GM23338 (cell line): ENCODE results near the gene YWHAE. TPM values are rescaled to one million over a fixed set of nuclear protein-coding genes. Genes with fewer than 3 reads are reported as not detected.
A peak's percentile ranks its signal among the peaks of the same experiment; 100 is the strongest.

Experiments
- ATAC-seq: fragments of 200-7000 bp; cut with Tn5 transposase; 3 replicates; pipeline ENCODE4 v1.9.1; 2020
- DNase-seq: peaks from one replicate; pipeline ENCODE4 v3.0.0-alpha.2; 2015; ENCODE audit warnings: low spot score
- H2AFZ ChIP-seq: fragments of 200-600 bp; sonication (generic); 2 replicates; pipeline ENCODE4 v1.8.0; 2016; ENCODE audit warnings: antibody characterized with exemption, mild to moderate bottlenecking, moderate library complexity
- H3F3A ChIP-seq: fragments of 200-600 bp; sonication (generic); replicated peaks from 2 replicates; pipeline ENCODE4 v1.8.0; 2017; ENCODE audit warnings: antibody characterized with exemption, mixed run types, low read depth
- H3K27ac ChIP-seq: fragments of 200-600 bp; sonication (generic); 2 replicates; pipeline ENCODE4 v1.6.1; 2016; ENCODE audit warnings: low read depth
- H3K27me3 ChIP-seq: fragments of 200-600 bp; sonication (generic); 2 replicates; pipeline ENCODE4 v1.8.0; 2016; ENCODE audit warnings: mild to moderate bottlenecking, mixed run types, moderate library complexity; ENCODE audit not compliant: insufficient read depth
- H3K36me3 ChIP-seq: fragments of 200-600 bp; sonication (generic); 2 replicates; pipeline ENCODE4 v1.8.0; 2016; ENCODE audit warnings: mild to moderate bottlenecking; ENCODE audit not compliant: insufficient read depth
- H3K4me1 ChIP-seq: fragments of 200-600 bp; sonication (generic); 2 replicates; pipeline ENCODE4 v1.8.0; 2016; ENCODE audit warnings: mild to moderate bottlenecking, moderate library complexity; ENCODE audit not compliant: insufficient read depth
- H3K4me2 ChIP-seq: fragments of 200-600 bp; sonication (generic); 2 replicates; pipeline ENCODE4 v1.7.1; 2017; ENCODE audit warnings: mixed run types
- H3K4me3 ChIP-seq: fragments of 200-600 bp; sonication (generic); 2 replicates; pipeline ENCODE4 v1.6.1; 2016; ENCODE audit warnings: mixed run types
- H3K79me2 ChIP-seq: fragments of 200-600 bp; sonication (generic); replicated peaks from 2 replicates; pipeline ENCODE4 v1.8.0; 2017; ENCODE audit warnings: mild to moderate bottlenecking; ENCODE audit not compliant: insufficient read depth
- H3K9me2 ChIP-seq: fragments of 200-600 bp; sonication (generic); 2 replicates; pipeline ENCODE4 v1.8.0; 2017; ENCODE audit not compliant: insufficient read depth
- H4K20me1 ChIP-seq: fragments of 200-600 bp; sonication (generic); replicated peaks from 2 replicates; pipeline ENCODE4 v1.8.0; 2017; ENCODE audit warnings: mild to moderate bottlenecking; ENCODE audit not compliant: insufficient read depth
- H3K27ac Mint-ChIP-seq: 2 replicates; pipeline ENCODE4 v1.8.0; 2020; ENCODE audit warnings: inconsistent platforms, mild to moderate bottlenecking, moderate library complexity, mixed read lengths
- H3K27me3 Mint-ChIP-seq: 3 replicates; pipeline ENCODE4 v1.8.0; 2022; ENCODE audit warnings: low read depth, mild to moderate bottlenecking, moderate library complexity, mixed read lengths, inconsistent platforms; ENCODE audit not compliant: insufficient read depth, poor library complexity
- H3K36me3 Mint-ChIP-seq: 3 replicates; pipeline ENCODE4 v1.8.0; 2021; ENCODE audit warnings: low read depth, mild to moderate bottlenecking, inconsistent platforms, moderate library complexity, mixed read lengths
- H3K4me1 Mint-ChIP-seq: 3 replicates; pipeline ENCODE4 v1.8.0; 2020; ENCODE audit warnings: mild to moderate bottlenecking, inconsistent platforms, mixed read lengths
- H3K4me3 Mint-ChIP-seq: 3 replicates; pipeline ENCODE4 v1.8.0; 2021; ENCODE audit warnings: moderate library complexity, mild to moderate bottlenecking, inconsistent platforms, mixed read lengths
- H3K9me3 Mint-ChIP-seq: 3 replicates; pipeline ENCODE4 v1.8.0; 2020; ENCODE audit warnings: moderate library complexity, mild to moderate bottlenecking, inconsistent platforms, mixed read lengths
- CREB1 ChIP-seq: fragments of 250-450 bp; sonication (Bioruptor Pico); IDR thresholded peaks from 2 replicates; pipeline ENCODE4 v1.5.0; 2020; ENCODE audit warnings: low read depth, mild to moderate bottlenecking, moderate library complexity
- CTCF ChIP-seq, 2 experiments: fragments of 200-600 bp in 1 of 2; sonication (generic) in 1 of 2; conservative IDR thresholded peaks; 2 replicates each; pipeline versions ENCODE4 v1.5.1 to v1.6.1; 2016 to 2017; ENCODE audit warnings: antibody characterized with exemption in 2 of 2, low read depth in 2 of 2, mild to moderate bottlenecking in 2 of 2, moderate library complexity in 1 of 2
- EZH2 ChIP-seq: fragments of 200-600 bp; sonication (generic); IDR thresholded peaks from one replicate; pipeline ENCODE4 v1.8.0; 2017; ENCODE audit warnings: antibody characterized with exemption, mild to moderate bottlenecking, low read depth; ENCODE audit not compliant: unreplicated experiment
- EZH2phosphoT487 ChIP-seq: fragments of 200-600 bp; sonication (generic); IDR thresholded peaks from one replicate; pipeline ENCODE4 v1.8.1; 2018; ENCODE audit warnings: antibody characterized with exemption; ENCODE audit not compliant: unreplicated experiment
- JUNB ChIP-seq: IDR thresholded peaks from one replicate; pipeline ENCODE4 v1.6.1; 2016; ENCODE audit warnings: antibody characterized with exemption; ENCODE audit not compliant: unreplicated experiment
- NANOG ChIP-seq: IDR thresholded peaks from 2 replicates; pipeline ENCODE4 v1.6.1; 2016; ENCODE audit warnings: antibody characterized with exemption, borderline replicate concordance
- POLR2AphosphoS5 ChIP-seq: IDR thresholded peaks from 2 replicates; pipeline ENCODE4 v1.6.1; 2016; ENCODE audit warnings: antibody characterized with exemption, low read depth
- REST ChIP-seq: IDR thresholded peaks from one replicate; pipeline ENCODE4 v1.6.1; 2018; ENCODE audit warnings: antibody characterized with exemption; ENCODE audit not compliant: unreplicated experiment
- STAT1 ChIP-seq: IDR thresholded peaks from one replicate; pipeline ENCODE4 v1.6.1; 2016; ENCODE audit warnings: antibody characterized with exemption; ENCODE audit not compliant: unreplicated experiment
- ZNF114 ChIP-seq: fragments of 250-450 bp; sonication (Bioruptor Pico); IDR thresholded peaks from 2 replicates; pipeline ENCODE4 v1.5.0; 2020; ENCODE audit warnings: mild to moderate bottlenecking, moderate library complexity
- ZNF331 ChIP-seq: fragments of 250-450 bp; sonication (Bioruptor Pico); IDR thresholded peaks from 2 replicates; pipeline ENCODE4 v1.5.0; 2020; ENCODE audit warnings: low read depth, mild to moderate bottlenecking, moderate library complexity
- polyA plus RNA-seq: library from polyadenylated mRNA; unstranded; fragments of >200 nt; fragmentation: Nextera tagmentation; extraction: Ambion mirVana; gene quantifications from 2 replicates; pipeline ENCODE4 v1.2.1, GENCODE V29; 2016
- total RNA-seq: library from RNA; depleted of rRNA; stranded (reverse); fragments of >200 nt; shearing (Covaris generic); gene quantifications from 2 replicates; pipeline ENCODE4 v1.2.3, GENCODE V29; 2014
- TF ChIP-seq, protein P1 (sequence below): IDR thresholded peaks from 2 replicates; pipeline ENCODE4 v1.6.1; 2016; ENCODE audit warnings: antibody characterized with exemption
- TF ChIP-seq, protein P2 (sequence below): fragments of 250-450 bp; sonication (Bioruptor Pico); IDR thresholded peaks from 2 replicates; pipeline ENCODE4 v1.5.0; 2020; ENCODE audit warnings: mild to moderate bottlenecking, moderate library complexity

YWHAE gene
- total and polyA plus RNA-seq, 2 experiments from 2014 or later = 1,251 to 1,283 TPM

DNA sequence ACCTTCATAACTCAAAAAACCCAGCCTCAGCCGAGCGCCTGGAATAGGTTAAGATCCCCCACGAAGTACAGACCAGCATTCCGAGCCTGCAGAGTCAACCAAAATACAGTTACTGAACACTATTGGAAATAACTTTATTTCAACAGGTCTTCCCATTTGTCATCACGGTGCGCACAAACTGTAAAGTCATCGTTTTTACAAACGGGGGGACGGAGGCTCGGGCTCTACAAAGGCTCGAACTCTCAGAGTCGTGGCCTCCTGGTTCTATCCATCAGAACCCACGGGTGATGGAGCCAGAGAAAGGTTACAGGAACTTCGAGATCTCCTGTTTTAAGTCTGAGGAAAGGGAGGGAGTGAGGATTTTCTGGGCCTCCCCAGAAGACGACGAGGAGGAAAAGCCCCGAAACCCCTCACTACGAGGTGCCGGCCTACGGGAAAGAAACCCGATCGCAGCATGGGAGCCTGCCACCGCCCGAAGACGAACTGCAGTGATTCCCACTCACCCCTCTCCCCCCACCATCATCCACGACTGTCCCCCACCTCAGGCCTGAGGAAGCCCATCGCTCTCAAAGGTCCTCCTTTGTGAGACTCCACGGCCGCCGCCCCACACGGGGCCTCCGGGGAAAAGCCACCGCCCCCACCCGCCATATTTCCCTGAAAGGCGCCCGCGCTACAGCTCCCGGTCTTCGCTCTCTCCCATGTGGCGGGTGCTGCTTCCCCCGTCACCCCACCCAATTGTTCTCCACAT is 917 bp downstream of the YWHAE start:
- Histone ChIP-seq H3K4me3 (peak overlapping the region; percentile 92), H4K20me1 (peaks cover 42% of the 10 kb centered on the region), H2AFZ (no peak overlapping the region), H3K27me3 (no peaks in the 10 kb centered on the region), H3K4me1 (peaks cover 33% of the 10 kb centered on the region), H3F3A (no peaks in the 10 kb centered on the region; the same call in 1 of the 2 replicates), H3K79me2 (peaks cover 57% of the 10 kb centered on the region), H3K27ac (peak overlapping the region; percentile 99), H3K4me2 (peak overlapping the region; percentile 91), H3K36me3 (no peaks in the 10 kb centered on the region), H3K9me2 (no peaks in the 10 kb centered on the region)
- H3K36me3 Mint-ChIP-seq = peaks cover 49% of the 10 kb centered on the region
- peaks cover under 1% of the 10 kb centered on the region; the same call in 1 of the 3 replicates for H3K9me3 Mint-ChIP-seq
- DNase-seq = no peak
- peak overlapping the region; percentile 99 for H3K4me3 Mint-ChIP-seq
- H3K27me3 Mint-ChIP-seq = peaks cover 11% of the 10 kb centered on the region
- H3K4me1 Mint-ChIP-seq = peaks cover 24% of the 10 kb centered on the region
- no peak for TF ChIP-seq ZNF331 (CRISPR knock-in tag)
- TF ChIP-seq NANOG = no peak
- no peak for TF ChIP-seq CTCF (conservative IDR thresholded peaks at IDR 0.05; ENCODE audit: low read depth in 2 of 2)
- TF ChIP-seq, protein P1, sequence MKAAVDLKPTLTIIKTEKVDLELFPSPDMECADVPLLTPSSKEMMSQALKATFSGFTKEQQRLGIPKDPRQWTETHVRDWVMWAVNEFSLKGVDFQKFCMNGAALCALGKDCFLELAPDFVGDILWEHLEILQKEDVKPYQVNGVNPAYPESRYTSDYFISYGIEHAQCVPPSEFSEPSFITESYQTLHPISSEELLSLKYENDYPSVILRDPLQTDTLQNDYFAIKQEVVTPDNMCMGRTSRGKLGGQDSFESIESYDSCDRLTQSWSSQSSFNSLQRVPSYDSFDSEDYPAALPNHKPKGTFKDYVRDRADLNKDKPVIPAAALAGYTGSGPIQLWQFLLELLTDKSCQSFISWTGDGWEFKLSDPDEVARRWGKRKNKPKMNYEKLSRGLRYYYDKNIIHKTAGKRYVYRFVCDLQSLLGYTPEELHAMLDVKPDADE = no peak
- TF ChIP-seq, protein P2, sequence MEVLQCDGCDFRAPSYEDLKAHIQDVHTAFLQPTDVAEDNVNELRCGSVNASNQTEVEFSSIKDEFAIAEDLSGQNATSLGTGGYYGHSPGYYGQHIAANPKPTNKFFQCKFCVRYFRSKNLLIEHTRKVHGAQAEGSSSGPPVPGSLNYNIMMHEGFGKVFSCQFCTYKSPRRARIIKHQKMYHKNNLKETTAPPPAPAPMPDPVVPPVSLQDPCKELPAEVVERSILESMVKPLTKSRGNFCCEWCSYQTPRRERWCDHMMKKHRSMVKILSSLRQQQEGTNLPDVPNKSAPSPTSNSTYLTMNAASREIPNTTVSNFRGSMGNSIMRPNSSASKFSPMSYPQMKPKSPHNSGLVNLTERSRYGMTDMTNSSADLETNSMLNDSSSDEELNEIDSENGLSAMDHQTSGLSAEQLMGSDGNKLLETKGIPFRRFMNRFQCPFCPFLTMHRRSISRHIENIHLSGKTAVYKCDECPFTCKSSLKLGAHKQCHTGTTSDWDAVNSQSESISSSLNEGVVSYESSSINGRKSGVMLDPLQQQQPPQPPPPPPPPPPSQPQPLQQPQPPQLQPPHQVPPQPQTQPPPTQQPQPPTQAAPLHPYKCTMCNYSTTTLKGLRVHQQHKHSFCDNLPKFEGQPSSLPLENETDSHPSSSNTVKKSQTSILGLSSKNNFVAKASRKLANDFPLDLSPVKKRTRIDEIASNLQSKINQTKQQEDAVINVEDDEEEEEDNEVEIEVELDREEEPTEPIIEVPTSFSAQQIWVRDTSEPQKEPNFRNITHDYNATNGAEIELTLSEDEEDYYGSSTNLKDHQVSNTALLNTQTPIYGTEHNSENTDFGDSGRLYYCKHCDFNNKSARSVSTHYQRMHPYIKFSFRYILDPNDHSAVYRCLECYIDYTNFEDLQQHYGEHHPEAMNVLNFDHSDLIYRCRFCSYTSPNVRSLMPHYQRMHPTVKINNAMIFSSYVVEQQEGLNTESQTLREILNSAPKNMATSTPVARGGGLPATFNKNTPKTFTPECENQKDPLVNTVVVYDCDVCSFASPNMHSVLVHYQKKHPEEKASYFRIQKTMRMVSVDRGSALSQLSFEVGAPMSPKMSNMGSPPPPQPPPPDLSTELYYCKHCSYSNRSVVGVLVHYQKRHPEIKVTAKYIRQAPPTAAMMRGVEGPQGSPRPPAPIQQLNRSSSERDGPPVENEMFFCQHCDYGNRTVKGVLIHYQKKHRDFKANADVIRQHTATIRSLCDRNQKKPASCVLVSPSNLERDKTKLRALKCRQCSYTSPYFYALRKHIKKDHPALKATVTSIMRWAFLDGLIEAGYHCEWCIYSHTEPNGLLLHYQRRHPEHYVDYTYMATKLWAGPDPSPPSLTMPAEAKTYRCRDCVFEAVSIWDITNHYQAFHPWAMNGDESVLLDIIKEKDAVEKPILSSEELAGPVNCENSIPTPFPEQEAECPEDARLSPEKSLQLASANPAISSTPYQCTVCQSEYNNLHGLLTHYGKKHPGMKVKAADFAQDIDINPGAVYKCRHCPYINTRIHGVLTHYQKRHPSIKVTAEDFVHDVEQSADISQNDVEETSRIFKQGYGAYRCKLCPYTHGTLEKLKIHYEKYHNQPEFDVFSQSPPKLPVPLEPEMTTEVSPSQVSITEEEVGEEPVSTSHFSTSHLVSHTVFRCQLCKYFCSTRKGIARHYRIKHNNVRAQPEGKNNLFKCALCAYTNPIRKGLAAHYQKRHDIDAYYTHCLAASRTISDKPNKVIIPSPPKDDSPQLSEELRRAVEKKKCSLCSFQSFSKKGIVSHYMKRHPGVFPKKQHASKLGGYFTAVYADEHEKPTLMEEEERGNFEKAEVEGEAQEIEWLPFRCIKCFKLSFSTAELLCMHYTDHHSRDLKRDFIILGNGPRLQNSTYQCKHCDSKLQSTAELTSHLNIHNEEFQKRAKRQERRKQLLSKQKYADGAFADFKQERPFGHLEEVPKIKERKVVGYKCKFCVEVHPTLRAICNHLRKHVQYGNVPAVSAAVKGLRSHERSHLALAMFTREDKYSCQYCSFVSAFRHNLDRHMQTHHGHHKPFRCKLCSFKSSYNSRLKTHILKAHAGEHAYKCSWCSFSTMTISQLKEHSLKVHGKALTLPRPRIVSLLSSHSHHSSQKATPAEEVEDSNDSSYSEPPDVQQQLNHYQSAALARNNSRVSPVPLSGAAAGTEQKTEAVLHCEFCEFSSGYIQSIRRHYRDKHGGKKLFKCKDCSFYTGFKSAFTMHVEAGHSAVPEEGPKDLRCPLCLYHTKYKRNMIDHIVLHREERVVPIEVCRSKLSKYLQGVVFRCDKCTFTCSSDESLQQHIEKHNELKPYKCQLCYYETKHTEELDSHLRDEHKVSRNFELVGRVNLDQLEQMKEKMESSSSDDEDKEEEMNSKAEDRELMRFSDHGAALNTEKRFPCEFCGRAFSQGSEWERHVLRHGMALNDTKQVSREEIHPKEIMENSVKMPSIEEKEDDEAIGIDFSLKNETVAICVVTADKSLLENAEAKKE (CRISPR knock-in tag) = no peak
- no peak for TF ChIP-seq POLR2AphosphoS5
- TF ChIP-seq EZH2 = no peak
- TF ChIP-seq JUNB = no peak
- TF ChIP-seq REST = no peak
- TF ChIP-seq ZNF114 (CRISPR knock-in tag) = no peak
- TF ChIP-seq EZH2phosphoT487 = no peak
- TF ChIP-seq STAT1 = no peak
- no peak for TF ChIP-seq CREB1
- peak overlapping the region; percentile 100 for H3K27ac Mint-ChIP-seq
- no peak; the same call in 2 of the 3 replicates for ATAC-seq
